ENCODE measurements around the gene SERINC3.

GRCh38 chr20:44459271-44459670 lies 62.6 kb downstream of the SERINC3 start:
- TF ChIP-seq, protein P1, sequence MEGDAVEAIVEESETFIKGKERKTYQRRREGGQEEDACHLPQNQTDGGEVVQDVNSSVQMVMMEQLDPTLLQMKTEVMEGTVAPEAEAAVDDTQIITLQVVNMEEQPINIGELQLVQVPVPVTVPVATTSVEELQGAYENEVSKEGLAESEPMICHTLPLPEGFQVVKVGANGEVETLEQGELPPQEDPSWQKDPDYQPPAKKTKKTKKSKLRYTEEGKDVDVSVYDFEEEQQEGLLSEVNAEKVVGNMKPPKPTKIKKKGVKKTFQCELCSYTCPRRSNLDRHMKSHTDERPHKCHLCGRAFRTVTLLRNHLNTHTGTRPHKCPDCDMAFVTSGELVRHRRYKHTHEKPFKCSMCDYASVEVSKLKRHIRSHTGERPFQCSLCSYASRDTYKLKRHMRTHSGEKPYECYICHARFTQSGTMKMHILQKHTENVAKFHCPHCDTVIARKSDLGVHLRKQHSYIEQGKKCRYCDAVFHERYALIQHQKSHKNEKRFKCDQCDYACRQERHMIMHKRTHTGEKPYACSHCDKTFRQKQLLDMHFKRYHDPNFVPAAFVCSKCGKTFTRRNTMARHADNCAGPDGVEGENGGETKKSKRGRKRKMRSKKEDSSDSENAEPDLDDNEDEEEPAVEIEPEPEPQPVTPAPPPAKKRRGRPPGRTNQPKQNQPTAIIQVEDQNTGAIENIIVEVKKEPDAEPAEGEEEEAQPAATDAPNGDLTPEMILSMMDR (IDR thresholded peaks at IDR 0.05), result no peak
- TF ChIP-seq POLR2A (IDR thresholded peaks at IDR 0.05) (no peak), POLR2AphosphoS5 (IDR thresholded peaks at IDR 0.05) (no peak), EP300 (IDR thresholded peaks at IDR 0.05) (no peak)

Measured in gastroesophageal sphincter (tissue), 3 donors.